ENCODE data around the gene EPS15.
A peak's percentile ranks its signal among the peaks of the same experiment; 100 is the strongest.
"Not testable (repeated sequence)": the region's sequence is repeated elsewhere in the genome, so short reads cannot be mapped to it uniquely, and the experiment has no call there.

EPS15 gene

DNA sequence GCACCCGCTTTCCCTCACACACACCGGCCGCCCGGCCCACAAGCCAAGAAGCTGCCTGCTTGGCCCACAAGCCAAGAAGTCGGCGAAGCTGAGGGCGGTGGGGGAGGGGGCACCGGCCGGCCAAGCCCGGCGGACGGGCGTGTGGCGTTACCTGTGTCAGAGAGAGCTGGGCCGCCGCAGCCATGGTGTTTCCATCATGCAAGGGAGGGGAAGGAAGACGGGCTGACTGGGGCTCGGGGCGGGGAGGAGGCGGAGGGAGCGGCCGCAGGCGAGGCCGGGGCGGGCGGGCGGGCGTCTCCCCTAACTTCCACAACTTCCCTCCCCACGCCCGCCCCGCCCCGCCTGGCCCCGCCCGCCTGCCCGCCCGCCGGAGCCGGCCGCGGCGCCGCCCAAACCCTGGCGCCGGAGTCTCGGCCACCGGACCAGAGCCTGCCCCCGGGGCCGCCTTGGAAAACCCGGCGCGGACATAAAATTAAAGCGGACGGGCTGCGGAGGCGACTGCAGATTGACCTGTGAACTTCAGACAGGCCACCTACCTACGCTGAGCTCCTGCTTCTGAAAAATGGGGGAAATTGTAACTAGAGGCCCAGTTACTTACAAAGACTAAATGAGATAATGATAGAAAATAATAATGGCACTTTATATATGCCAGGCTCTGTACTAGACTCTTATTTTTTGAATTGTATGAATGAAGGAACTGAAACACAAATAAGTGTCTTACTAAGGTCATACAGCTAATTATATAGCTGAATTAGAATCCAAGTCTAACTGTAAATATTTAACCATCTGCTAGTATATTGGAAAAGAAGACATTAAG lies at the start of gene EPS15:
Gene EPS15, minus strand, starts transcription at position 219 of the 817 bp plus-strand sequence. Its CDS starts 35 bp downstream, at position 184.
- peak; percentile 90 for DNase-seq

DNA sequence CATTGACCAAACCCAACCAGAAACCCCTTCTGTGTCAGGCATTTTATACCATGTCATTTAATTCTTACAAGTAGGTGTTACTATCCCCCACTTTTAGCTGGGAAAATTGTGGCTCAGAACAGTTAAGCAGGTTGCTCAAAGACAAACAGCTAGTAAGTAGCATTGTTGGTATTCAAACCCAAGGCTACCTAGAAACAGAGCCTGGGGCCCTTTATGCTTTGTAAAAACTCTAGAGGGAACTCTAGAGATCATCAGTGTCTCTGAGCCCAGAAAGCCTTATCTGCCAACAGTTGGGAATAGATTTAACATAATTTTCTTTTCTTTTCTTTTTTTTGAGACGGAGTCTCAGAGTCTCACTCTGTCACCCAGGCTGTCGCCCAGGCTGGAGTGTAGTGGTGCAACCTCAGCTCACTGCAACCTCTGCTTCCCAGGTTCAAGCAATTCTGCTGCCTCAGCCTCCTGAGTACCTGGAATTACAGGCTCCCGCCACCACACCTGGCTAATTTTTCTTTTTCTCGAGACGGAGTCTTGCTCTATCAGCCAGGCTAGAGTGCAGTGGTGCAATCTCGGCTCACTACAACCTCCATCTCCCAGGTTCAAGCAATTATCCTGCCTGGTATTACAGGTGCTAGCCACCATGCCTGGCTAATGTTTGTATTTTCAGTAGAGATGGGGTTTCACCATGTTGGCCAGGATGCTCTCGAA lies 49.3 kb upstream of the EPS15 start:
- DNase-seq, result peak; percentile 4

DNA sequence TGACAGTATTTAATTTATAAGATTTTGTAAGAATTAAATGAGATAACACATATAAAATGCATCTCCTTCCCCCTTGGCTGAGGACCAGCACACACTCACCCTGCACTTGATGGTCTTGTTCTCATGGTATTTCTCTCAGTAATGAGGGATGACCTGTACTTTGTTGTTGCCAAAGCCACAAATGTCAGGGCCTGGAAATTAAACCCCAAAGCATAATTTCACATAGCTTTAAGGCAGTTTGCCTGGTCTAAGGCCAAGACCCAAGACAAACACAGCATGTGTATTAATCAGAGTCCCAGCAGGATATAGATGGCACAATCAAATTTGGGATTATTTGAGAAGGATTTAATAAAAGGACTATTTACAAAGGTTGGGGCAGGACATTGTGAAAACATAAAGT lies 48.6 kb upstream of the EPS15 start:
- no peak for DNase-seq

DNA sequence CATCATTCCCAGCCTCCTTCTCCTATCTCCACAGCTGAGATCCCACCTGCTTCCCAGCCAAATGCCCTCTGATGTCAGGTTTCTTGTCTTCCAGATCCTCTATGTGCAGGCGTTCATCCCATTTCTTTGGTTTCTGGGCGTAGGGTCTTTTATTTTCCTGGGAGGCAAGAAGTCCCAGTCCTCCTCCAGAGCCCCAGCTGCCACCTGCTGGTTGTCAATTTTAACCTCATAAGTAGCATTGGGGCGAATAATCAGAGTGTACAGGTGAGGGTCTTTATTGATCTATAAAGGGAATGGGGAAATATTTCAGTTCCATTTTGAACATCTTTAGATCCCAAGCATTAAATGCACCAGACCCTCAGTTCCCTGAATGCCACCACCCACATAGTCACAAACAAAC lies 47.2 kb upstream of the EPS15 start:
- DNase-seq, result no peak

DNA sequence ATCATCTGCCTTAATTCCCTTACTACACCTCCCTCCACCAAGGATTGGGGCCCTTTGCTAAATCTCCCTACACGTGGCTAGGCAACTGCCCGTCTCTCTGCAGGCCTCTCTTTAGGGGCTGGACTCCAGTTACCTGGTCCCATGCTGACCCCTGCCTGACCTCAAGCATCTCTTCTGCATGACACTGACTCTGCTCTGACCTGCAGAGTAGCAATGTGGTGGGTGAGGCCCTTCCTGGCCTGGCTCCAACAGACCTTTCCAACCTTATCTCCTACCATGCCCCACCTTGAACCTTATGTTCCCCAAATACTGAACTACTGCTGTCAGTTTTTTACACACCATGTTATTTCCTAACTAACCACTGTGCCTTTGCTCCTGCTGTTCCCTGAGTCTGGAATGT lies 45.9 kb upstream of the EPS15 start:
- DNase-seq, result no peak

DNA sequence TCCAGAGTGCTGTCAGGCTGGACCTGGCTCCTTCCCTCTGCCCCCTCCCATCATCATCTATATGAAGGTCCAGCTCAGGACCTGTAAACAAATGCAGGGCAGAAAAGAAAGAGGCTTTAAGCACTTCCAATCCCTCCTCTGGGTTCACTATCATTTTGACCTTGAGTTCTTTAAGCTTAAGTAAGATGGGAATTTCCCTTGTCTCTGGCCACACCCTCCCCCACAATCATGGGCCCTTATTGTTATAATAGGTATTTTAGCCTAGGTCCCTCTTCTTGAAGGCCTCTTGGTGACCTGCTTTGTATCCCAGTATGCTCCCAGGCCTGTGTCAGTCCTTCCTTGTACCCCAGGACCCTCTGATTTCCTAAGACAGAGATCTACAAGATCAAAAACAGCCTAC lies 45.1 kb upstream of the EPS15 start:
- peak; percentile 33 for DNase-seq

DNA sequence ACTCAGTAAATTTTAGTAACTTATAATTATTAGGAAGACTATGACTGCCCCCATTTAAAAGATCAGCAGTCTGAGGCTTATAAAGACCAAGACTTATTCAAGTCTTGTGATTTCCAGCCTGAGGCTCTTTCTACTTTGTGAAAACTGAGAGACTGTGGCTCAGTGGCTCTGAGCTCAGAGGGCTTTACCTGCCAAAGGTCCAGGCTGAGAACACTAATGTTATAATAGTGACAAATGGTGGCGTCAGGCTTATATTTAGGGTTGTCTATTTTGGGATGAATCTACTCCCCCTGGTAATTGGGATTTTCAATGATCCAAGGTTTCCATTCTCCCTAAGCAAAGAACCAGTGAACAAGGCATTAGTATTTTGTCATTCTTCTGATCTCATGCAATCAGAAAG lies 42.6 kb upstream of the EPS15 start:
- no peak for DNase-seq

DNA sequence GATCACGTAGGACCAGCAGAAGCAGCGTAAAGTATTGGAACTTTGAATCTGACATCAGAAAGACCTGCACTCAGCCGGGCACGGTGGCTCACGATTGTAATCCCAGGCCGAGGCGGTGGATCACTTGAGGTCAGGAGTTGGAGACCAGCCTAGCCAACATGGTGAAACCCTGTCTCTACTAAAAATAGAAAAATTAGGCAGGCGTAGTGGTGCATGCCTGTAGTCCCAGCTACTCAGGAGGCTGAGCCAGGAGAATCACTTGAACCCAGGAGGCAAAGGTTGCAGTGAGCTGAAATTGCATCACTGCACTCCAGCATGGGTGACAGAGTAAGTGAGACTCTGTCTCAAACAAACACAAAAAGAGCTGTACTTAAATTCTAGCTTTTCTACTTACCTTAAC lies 41.8 kb upstream of the EPS15 start:
- DNase-seq, result not testable (repeated sequence)

DNA sequence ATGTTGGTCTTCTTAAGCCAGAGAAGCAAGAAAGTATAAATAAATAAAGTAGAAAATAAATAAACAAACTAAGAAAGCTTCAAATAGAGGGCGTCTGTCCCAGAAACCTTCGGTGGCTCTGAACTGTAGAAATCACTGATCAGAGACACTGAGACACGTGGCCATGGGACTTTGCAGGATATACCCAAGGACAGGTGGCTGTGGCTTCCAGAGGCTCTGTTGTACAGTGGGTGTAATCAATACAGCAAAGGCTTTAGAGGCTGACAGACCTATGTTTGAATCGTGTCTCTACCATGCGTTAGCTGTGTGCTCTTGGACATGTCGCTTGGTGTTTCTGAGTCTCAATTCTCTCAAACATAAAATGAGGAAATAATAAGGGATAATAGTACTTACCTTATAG lies 41.0 kb upstream of the EPS15 start:
- no peak for DNase-seq

DNA sequence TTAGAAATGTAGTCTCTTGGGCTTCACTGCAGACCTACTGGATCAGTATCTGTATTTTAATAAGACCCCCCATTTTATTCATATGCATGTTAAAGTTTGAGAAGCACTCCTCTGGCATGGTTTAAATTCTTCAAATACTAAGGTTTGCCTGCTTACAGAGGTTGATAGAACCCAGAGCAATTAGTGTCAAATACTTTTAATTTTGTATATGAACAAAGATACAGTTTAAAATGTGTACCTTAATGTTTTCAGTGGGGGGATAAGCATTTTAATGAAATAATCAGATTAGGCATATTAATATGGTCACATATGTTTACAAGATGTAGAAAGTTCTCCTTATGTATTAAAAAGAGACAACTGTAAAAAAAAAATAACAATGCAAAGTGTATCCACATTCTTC lies 40.4 kb upstream of the EPS15 start:
- no peak for DNase-seq

DNA sequence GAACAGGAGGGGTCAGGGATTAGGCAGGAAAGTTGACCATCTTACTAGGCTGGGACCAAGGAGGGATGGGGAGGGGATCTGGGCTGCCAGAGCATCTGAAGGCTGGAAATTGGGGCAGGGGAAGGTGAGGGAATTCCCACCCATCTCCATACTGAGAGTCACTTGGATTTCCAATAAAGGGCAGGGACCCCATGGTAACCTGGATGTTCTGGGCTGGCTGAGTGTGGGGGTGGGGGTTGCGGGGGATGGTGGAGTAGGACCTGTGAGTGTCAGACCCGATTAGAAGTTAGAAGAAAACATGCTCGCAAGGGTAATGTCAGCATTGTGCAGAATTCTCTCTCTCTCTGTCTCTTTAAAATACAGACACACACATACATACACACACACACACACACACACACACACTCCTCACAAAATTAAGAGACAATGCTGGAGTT lies 40.0 kb upstream of the EPS15 start:
- no peak for DNase-seq

DNA sequence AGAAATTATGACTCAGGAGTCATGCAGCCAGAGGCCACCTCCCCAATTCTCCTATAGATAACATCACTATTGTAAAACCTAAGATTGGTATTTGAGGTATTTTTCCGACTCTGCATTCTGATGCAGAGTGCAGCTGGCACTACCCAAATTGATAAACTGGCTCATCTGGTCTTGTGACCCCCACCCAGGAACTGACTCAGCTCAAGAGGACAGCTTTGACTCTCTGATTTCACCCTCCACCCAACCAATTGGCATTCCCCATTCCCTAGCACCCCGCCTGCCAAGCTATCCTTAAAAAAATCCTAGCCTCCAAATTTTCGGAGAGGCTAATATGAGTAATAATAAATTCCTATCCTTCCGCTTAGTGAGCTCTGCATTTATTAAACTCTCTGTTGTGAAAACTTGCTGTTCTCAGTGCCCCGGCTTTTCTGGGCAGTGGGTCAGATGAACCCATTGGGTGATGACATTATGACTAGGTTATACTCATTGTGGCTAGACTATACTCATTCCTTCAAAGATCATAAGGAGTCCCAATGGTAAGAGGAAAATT lies 39.4 kb upstream of the EPS15 start:
- no peak for DNase-seq

DNA sequence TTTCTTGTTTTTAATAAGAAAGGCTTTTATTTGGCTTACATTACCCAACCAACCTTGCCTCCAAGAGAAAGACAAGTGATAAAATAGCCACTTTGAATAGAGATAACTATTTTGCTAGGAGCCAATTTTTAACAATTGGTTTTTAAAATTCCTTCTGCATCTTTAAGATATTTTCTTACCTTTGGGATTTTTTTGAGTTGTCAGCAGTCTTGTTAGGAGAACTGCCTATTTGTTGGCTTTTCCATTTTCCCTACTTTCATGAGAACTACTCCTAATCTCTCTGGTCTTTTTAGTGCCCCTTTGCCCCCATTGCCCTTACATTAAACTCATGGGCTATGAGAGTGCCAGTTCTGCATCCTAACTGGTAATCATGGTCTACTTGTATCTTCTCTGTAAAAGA lies 38.1 kb upstream of the EPS15 start:
- DNase-seq, result no peak

DNA sequence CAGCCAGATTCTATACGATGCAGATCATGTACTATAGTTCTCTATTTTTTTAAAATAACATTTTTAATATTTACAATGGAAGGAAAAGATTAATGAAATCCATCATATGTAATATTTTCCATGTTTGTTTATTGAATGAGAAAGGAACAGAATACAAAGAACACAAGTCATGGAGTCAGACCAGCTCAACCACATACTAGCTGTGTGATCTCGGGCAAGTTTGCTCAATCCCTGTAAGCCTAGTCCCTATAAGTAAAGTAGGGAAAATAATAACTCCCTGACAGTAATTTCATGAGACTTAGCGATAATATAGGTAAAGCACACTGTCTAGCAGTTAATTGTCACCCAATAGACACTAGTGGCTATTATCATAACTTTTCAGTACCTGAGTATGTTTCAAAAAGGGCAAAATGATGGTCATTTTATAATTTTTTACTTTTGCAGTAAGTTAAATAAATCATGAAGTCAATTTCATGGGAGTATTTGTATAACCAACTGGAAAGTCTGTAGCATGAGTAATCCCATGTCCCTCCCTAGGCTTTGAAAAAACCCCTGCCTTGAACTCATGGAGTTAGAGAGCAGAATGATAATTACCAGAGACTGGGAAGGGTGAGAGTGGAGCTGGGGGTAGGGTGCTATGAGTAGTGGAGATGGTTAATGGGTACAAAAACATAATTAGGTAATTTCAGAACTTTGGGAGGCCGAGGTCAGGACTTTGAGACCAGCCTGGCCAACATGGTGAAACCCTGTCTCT lies 37.0 kb upstream of the EPS15 start:
- DNase-seq, result no peak

DNA sequence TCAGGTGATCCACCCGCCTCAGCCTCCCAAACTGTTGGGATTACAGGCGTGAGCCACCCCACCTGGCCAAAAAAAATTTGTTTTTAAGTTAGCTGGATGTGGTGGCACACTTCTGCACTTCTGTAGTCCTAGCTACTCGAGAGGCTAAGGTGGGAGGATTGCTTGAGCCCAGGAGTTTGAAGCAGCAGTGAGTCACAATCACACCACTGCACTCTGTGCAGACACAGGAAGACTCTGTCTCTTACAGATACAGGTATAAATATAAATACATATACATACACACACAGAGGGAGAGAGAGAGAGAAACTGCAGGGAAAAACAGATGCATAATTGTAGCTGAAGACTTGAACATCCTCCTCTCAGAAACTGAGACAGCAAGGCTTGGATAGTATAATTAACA lies 34.8 kb upstream of the EPS15 start:
- DNase-seq, result no peak

DNA sequence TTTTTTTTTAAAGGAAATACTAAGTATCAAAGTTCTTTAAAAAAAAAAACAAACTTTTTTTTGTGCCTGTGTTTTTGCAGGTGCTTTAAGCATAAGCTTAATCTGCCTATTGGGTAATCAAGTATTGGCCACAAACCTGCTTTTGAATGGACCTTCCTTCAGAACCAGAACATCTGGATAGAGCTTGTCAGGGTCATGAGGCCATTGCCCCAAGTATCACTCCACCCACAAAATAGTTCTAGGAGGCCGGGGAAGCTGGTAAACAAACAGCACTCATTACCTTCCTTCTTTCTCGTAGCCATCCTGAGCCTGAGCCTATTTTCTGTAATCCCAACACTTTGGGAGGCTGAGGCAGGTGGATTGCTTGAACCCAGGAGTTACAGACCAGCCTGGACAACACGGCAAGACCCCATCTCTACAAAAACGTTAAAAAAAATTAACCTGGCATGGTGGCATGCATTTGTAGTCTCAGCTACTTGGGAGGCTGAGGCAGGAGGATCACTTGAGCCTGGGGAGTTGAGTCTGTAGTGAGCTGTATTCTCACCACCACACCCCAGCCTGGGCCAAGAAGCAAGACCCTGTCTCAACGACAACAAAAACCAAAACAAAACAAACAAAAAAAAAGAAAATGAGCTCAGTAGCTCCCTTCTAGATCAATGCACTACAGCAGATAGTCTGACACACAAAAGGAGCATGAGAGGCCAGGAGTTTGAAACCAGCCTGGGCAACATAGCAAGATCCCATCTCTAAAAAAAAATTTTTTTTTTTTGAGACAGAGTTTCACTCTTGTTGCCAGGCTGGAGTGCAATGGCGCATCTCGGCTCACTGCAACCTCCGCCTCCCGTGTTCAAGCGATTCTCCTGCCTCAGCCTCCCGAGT lies 34.1 kb upstream of the EPS15 start:
- DNase-seq, result no peak

DNA sequence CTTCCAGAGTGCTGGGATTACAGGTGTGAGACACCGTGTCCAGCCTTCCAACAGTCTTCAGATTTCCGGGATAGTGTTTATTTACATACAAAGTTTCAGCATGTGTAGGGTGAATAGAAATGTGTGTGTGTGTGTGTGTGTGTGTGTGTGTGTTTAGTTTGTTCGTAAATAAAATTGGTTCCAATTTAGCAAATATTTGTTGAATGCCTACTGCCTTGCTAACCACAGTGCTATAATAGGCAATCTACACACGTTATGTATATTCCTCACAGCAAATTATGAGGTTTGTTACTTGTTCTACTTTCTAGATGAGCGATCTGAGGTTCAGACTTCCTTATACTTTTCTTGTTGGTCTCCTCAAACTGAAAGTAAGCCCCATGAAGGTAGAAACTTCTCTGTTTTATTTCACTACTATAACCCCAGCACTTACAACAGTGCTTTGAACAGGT lies 32.8 kb upstream of the EPS15 start:
- no peak for DNase-seq

DNA sequence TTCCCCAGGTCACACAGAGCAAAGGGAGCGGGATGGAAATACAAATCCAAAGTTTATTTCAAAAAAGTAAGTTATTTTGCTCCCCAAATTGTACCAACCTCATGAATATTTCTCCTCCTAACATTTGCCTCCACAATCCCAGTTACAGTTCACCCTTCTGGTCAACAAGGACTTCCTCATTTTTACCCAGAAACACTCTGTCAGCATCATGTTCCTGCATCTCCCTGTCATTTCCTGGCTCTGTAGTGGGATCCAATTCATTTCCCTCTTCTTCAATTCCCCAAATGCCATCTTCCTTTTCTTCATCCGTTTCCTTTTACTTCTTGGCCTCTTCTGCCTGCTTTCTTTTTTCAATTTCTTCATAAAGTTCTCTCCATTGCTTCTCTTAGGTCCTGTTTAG lies 32.0 kb upstream of the EPS15 start:
- DNase-seq, result peak; percentile 39

DNA sequence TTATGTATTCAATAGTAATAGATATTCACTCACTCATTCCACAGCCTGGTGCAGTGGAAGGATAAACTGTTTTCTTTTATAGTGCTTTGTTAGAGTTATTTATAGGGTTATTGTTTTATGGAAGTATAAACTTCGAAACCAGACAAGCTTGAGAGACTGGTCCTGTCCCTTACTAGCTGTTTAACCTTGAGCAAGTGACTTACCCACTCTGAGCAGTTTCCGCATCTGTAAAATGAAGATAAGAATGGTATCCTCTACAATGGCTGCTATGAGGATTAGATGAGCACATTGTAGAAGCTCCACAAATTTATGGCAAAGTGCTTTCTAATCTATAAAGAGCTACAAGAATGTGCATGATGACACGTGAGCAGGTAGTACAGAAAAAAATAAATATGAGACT lies 30.8 kb upstream of the EPS15 start:
- DNase-seq, result no peak

DNA sequence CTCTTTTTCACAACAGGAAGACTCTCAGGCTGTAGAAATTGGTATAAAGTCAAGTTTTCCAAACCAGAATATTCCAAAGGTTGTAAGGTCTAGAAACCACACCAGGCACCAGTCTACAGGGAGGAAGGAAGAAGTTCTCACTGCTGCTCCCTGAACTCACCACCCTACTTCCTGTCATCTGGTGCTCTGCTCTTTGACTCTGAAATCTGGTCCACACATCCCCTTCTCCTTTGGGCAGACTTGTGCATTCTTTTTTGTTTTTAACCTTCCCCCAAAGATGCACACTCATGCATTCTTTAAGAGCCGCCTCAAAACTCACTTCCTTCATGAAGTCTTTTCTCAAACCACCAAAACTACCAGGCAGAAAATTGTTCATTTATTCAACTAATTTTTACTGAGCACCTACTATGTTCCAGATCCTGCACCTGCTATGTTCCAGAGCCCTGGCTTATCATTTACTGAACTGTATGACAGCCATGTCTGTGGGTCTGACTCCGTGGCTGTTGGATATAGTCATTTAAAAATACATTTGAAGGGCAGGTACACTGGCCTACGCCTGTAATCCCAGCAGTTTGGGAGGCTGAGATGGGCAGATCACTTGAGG lies 30.1 kb upstream of the EPS15 start:
- no peak for DNase-seq

DNA sequence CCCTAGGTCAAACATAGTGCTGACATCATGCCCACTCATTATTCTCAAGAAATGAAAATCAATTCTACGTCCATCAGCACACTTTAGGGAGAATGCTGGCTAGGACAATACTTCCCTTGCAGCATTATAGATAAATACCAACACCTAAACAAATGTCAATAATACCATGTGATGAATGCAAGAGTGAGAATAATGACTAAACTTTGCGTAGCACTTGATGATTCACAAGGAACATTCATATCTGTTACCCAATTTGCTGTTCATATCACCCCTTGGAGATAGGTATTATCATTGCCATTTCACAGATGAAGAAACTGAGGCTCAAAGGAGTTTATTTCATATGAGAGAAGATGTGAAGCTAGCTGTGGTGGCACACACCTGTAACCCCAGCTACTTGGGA lies 24.8 kb upstream of the EPS15 start:
- no peak for DNase-seq

Measured in OCI-M1 (cell line).